Progenitor cell of endocrine pancreas (in vitro differentiated cells): ENCODE results near the gene OR1I1. TPM values are rescaled to one million over a fixed set of nuclear protein-coding genes. Genes with fewer than 3 reads are reported as not detected.
"Not testable (repeated sequence)": the region's sequence is repeated elsewhere in the genome, so short reads cannot be mapped to it uniquely, and the experiment has no call there.

Experiments
- DNase-seq: peaks from one replicate; pipeline ENCODE4 v3.0.0; 2021; ENCODE audit warnings: low spot score; ENCODE audit not compliant: unreplicated experiment
- H3K27ac Mint-ChIP-seq: 2 replicates; pipeline ENCODE4 v1.8.0; 2021; ENCODE audit warnings: mild to moderate bottlenecking, moderate library complexity, mixed read lengths
- H3K27me3 Mint-ChIP-seq: 2 replicates; pipeline ENCODE4 v1.8.0; 2021; ENCODE audit warnings: mixed read lengths
- H3K36me3 Mint-ChIP-seq: 2 replicates; pipeline ENCODE4 v1.8.0; 2022; ENCODE audit warnings: mixed read lengths; ENCODE audit not compliant: insufficient read depth
- H3K4me1 Mint-ChIP-seq: 2 replicates; pipeline ENCODE4 v1.8.0; 2021; ENCODE audit warnings: low read depth, mixed read lengths
- H3K4me3 Mint-ChIP-seq: 2 replicates; pipeline ENCODE4 v1.8.0; 2021; ENCODE audit warnings: low read depth, mild to moderate bottlenecking, moderate library complexity, mixed read lengths
- H3K9me3 Mint-ChIP-seq: 2 replicates; pipeline ENCODE4 v1.8.0; 2021; ENCODE audit warnings: low read depth, mixed read lengths
- total RNA-seq: library from RNA; stranded (reverse); gene quantifications from 2 replicates; pipeline ENCODE4 v1.2.1, GENCODE V29; 2021
- TF ChIP-seq, protein P1 (sequence below): fragments of 200-600 bp; sonication (generic); IDR thresholded peaks from one replicate; pipeline ENCODE4 v1.5.0; 2021; ENCODE audit warnings: antibody characterized with exemption, mild to moderate bottlenecking; ENCODE audit not compliant: unreplicated experiment

The OR1I1 gene
- total RNA-seq, 1 donor from 2014 or later: not detected

DNA sequence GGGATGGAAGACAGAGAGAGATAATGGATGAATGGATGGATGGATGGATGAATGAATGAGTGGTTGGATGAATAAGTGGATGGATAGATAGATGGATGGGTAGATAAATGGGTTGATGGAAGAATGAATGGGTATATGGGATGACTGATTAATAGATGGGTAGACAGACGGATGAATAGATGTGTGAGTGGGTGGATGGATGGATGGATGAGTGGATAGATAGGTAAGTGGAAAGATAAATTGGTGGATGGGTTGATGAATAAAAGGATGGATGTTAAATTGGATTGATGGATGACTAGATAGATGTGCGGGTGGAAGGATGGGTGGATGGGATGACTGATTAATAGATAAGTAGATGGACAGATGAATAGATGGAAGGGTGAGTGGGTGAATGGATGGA, 31.4 kb upstream of the OR1I1 start:
- Mint-ChIP-seq H3K4me1 (no peaks in the 10 kb centered on the region), H3K36me3 (peaks cover 1% of the 10 kb centered on the region), H3K4me3 (no peak overlapping the region), H3K27me3 (no peaks in the 10 kb centered on the region), H3K27ac (no peak overlapping the region), H3K9me3 (peaks cover 58% of the 10 kb centered on the region)
- TF ChIP-seq, protein P1, sequence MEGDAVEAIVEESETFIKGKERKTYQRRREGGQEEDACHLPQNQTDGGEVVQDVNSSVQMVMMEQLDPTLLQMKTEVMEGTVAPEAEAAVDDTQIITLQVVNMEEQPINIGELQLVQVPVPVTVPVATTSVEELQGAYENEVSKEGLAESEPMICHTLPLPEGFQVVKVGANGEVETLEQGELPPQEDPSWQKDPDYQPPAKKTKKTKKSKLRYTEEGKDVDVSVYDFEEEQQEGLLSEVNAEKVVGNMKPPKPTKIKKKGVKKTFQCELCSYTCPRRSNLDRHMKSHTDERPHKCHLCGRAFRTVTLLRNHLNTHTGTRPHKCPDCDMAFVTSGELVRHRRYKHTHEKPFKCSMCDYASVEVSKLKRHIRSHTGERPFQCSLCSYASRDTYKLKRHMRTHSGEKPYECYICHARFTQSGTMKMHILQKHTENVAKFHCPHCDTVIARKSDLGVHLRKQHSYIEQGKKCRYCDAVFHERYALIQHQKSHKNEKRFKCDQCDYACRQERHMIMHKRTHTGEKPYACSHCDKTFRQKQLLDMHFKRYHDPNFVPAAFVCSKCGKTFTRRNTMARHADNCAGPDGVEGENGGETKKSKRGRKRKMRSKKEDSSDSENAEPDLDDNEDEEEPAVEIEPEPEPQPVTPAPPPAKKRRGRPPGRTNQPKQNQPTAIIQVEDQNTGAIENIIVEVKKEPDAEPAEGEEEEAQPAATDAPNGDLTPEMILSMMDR: no peak
- DNase-seq: no peak

GRCh38 chr19:15062036-15062435, 20.0 kb upstream of the OR1I1 start:
- Mint-ChIP-seq H3K27ac (no peak overlapping the region), H3K27me3 (no peaks in the 10 kb centered on the region)

DNA sequence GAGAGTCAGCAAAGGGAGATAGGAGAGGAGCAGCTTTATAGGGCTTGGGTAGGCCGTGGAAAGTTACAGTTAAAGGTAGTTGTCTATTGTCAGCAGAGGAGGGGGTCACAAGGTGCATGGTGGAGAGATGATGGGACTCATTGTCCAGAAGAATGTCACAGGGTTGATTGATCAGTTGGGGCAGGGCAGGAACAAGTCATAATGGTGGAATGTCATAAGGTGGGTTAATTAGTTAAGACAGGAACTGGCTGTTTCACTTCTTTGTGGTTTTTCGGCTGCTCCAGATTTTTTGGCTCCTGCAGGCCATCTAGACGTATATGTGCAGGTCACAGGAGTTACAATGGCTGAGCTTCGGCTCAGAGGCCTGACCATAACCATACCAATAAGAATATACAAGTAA, 11.6 kb upstream of the OR1I1 start:
- not testable (repeated sequence) for DNase-seq, H3K27ac Mint-ChIP-seq, H3K4me3 Mint-ChIP-seq, H3K36me3 Mint-ChIP-seq, H3K27me3 Mint-ChIP-seq, H3K4me1 Mint-ChIP-seq
- peaks cover 14% of the 10 kb centered on the region for H3K9me3 Mint-ChIP-seq

More at GRCh38 chr19:15062036-15062435, 20.0 kb upstream of the OR1I1 start:
- Mint-ChIP-seq H3K9me3 (peaks cover 49% of the 10 kb centered on the region), H3K36me3 (no peaks in the 10 kb centered on the region), H3K4me3 (no peak overlapping the region), H3K4me1 (no peaks in the 10 kb centered on the region)
- no peak for DNase-seq
- TF ChIP-seq, protein P1: no peak

- Mint-ChIP-seq H3K27ac (peak overlapping the region; percentile 33), H3K4me3 (no peak overlapping the region), H3K4me1 (no peaks in the 10 kb centered on the region), H3K9me3 (peaks cover 12% of the 10 kb centered on the region), H3K36me3 (no peaks in the 10 kb centered on the region), H3K27me3 (no peaks in the 10 kb centered on the region)
- TF ChIP-seq, protein P1: no peak
- DNase-seq: no peak
Observed at GRCh38 chr19:15072930-15073647, 8.9 kb upstream of the OR1I1 start.

DNA sequence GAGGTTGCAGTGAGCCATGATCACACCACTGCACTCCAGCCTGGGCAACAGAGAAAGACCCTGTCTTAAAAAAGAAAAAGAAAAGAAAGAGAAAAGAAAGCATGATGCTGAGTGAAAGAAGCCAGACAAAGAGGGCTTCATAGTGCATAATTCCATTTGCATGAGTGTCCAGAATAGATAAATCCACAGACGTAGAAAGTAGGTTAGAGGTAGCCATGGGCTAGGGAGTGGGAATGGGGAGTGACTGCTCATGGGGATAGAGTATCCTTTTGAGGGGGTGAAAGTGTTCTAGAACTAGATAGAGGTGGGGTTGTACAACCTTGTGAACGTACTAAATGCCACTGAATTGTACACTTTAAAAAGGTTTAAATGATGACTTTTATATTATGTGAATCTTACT, 7.6 kb upstream of the OR1I1 start:
- TF ChIP-seq, protein P1: no peak
- Mint-ChIP-seq H3K4me3 (no peak overlapping the region), H3K36me3 (no peaks in the 10 kb centered on the region), H3K4me1 (no peaks in the 10 kb centered on the region), H3K9me3 (peaks cover 12% of the 10 kb centered on the region), H3K27me3 (no peaks in the 10 kb centered on the region), H3K27ac (no peak overlapping the region)
- no peak for DNase-seq

- H3K9me3 Mint-ChIP-seq: peaks cover 7% of the 10 kb centered on the region
- TF ChIP-seq, protein P1: no peak
- H3K36me3 Mint-ChIP-seq: no peaks in the 10 kb centered on the region
- no peaks in the 10 kb centered on the region for H3K27me3 Mint-ChIP-seq
- H3K4me1 Mint-ChIP-seq: no peaks in the 10 kb centered on the region
- no peak overlapping the region for H3K27ac Mint-ChIP-seq
- no peak overlapping the region for H3K4me3 Mint-ChIP-seq
- no peak for DNase-seq
Observed at GRCh38 chr19:15075806-15076205, 6.2 kb upstream of the OR1I1 start.

DNA sequence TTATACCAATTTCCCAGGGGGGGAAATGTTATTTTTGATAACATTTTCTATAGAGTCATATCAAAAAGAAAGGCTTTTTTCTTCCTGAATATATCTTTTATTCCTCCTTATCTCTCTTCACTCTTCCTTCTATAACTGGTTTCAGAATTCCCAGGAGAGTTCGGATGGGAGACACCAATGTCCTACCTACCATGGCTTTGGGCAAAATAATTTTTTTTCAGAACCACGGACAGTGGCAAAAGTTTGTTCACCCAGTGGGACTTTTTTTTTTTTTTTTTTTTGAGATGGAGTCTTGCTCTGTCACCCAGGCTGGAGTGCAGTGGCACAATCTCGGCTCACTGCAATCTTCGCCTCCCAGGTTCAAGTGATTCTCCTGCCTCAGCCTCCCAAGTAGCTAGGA, 2.0 kb upstream of the OR1I1 start:
- not testable (repeated sequence) for H3K4me1 Mint-ChIP-seq, DNase-seq, H3K36me3 Mint-ChIP-seq, H3K9me3 Mint-ChIP-seq, H3K27ac Mint-ChIP-seq, H3K27me3 Mint-ChIP-seq, H3K4me3 Mint-ChIP-seq
